Measurements from ENCODE around the gene MYO9B. TPM values are rescaled to one million over a fixed set of nuclear protein-coding genes. Genes with fewer than 3 reads are reported as not detected.

Gene MYO9B
- total RNA-seq, 1 experiment from 2014 or later, result 68.3 TPM

GRCh38 chr19:17249887-17250548 is 174.4 kb downstream of the MYO9B start:
- Histone ChIP-seq H3K9me3 (ENCODE audit: low read length) (no peaks in the 10 kb centered on the region), H3K4me2 (ENCODE audit: low read length) (no peak overlapping the region), H4K20me1 (ENCODE audit: low read length) (no peaks in the 10 kb centered on the region), H3K79me2 (ENCODE audit: low read length) (peaks cover 2% of the 10 kb centered on the region), H3K4me3 (ENCODE audit: low read length) (no peak overlapping the region), H3K27ac (ENCODE audit: low read length) (0 out of 2 replicates have a peak overlapping the region, but pooled peaks have one; percentile 23), H3K4me1 (ENCODE audit: insufficient read depth, low read length) (peaks cover 27% of the 10 kb centered on the region), H3K9ac (ENCODE audit: low read length) (no peak overlapping the region), H3K36me3 (ENCODE audit: low read depth, low read length) (no peaks in the 10 kb centered on the region), H2AFZ (ENCODE audit: low read length) (no peak overlapping the region), H3K27me3 (ENCODE audit: low read length) (no peaks in the 10 kb centered on the region), H3F3A (ENCODE audit: low read length, unreplicated experiment) (no peaks in the 10 kb centered on the region), H3K9me2 (replicated peaks; ENCODE audit: low read length) (no peaks in the 10 kb centered on the region)
- DNase-seq (no peak), ATAC-seq (no peak)
- CTCF ChIA-PET, result interaction anchor here (1.0 kb wide), 1 partner anchor 10 kb away, joined by 4 read pairs; no protein-coding TSS in a partner anchor
- TF ChIP-seq EZH2phosphoT487 (IDR thresholded peaks at IDR 0.05; ENCODE audit: borderline replicate concordance, low read length) (no peak), EZH2 (IDR thresholded peaks at IDR 0.05; ENCODE audit: low read length, unreplicated experiment) (no peak)
- TF ChIP-seq, protein P1, sequence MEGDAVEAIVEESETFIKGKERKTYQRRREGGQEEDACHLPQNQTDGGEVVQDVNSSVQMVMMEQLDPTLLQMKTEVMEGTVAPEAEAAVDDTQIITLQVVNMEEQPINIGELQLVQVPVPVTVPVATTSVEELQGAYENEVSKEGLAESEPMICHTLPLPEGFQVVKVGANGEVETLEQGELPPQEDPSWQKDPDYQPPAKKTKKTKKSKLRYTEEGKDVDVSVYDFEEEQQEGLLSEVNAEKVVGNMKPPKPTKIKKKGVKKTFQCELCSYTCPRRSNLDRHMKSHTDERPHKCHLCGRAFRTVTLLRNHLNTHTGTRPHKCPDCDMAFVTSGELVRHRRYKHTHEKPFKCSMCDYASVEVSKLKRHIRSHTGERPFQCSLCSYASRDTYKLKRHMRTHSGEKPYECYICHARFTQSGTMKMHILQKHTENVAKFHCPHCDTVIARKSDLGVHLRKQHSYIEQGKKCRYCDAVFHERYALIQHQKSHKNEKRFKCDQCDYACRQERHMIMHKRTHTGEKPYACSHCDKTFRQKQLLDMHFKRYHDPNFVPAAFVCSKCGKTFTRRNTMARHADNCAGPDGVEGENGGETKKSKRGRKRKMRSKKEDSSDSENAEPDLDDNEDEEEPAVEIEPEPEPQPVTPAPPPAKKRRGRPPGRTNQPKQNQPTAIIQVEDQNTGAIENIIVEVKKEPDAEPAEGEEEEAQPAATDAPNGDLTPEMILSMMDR (conservative IDR thresholded peaks at IDR 0.05; ENCODE audit: low read depth, low read length), result no peak
- intact Hi-C loops (cut with micrococcal nuclease), result no loop called here
- POLR2A ChIA-PET (ENCODE audit: unreplicated experiment), result no interaction called here
- BruUV-seq (replicated peaks), result no TSS peak

DNA sequence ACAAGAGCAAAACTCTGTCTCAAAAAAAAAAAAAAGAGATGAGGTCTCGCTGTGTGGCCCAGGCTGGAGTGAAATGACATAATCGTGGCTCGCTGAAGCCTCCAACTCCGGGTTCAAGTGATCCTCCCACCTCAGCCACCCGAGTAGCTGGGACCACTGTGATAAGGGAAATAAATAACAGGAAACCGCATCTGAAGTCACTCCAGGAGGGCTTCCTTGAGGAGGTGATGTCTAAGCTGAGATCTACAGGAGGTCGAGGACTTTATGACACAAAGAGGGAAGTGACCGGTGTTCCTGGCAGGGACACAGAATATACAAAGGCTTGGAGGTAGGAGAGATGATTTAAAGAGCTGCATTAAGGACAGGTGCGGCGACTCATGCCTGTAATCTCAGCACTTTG is 179.1 kb downstream of the MYO9B start:
- TF ChIP-seq, protein P1 (conservative IDR thresholded peaks at IDR 0.05; ENCODE audit: low read depth, low read length), result no peak
- no peak for TF ChIP-seq EZH2 (IDR thresholded peaks at IDR 0.05; ENCODE audit: low read length, unreplicated experiment)
- no peak for TF ChIP-seq EZH2phosphoT487 (IDR thresholded peaks at IDR 0.05; ENCODE audit: borderline replicate concordance, low read length)
- ATAC-seq, result no peak
- H3K79me2 ChIP-seq (ENCODE audit: low read length), result no peaks in the 10 kb centered on the region
- CTCF ChIA-PET, result interaction anchor here (1.2 kb wide), 1 partner anchor 8 kb away, joined by 5 read pairs; no protein-coding TSS in a partner anchor
- H3K36me3 ChIP-seq (ENCODE audit: low read depth, low read length), result no peaks in the 10 kb centered on the region
- H3K27me3 ChIP-seq (ENCODE audit: low read length), result no peaks in the 10 kb centered on the region
- POLR2A ChIA-PET (ENCODE audit: unreplicated experiment), result interaction anchor here (0.6 kb wide), 1 partner anchor 635 kb away, joined by 3 read pairs; no protein-coding TSS in a partner anchor
- H3K4me2 ChIP-seq (ENCODE audit: low read length), result no peak overlapping the region
- H3K9me3 ChIP-seq (ENCODE audit: low read length), result 0 out of 2 replicates have a peak, but pooled peaks cover 3% of the 10 kb centered on the region
- BruUV-seq (replicated peaks), result no TSS peak
- H3K9me2 ChIP-seq (replicated peaks; ENCODE audit: low read length), result no peaks in the 10 kb centered on the region
- H4K20me1 ChIP-seq (ENCODE audit: low read length), result no peaks in the 10 kb centered on the region
- DNase-seq, result no peak
- H3K9ac ChIP-seq (ENCODE audit: low read length), result no peak overlapping the region
- no peak overlapping the region for H2AFZ ChIP-seq (ENCODE audit: low read length)
- no peak overlapping the region for H3K27ac ChIP-seq (ENCODE audit: low read length)
- intact Hi-C loops (cut with micrococcal nuclease), result no loop called here
- H3K4me1 ChIP-seq (ENCODE audit: insufficient read depth, low read length), result 0 out of 2 replicates have a peak, but pooled peaks cover 2% of the 10 kb centered on the region
- no peaks in the 10 kb centered on the region for H3F3A ChIP-seq (ENCODE audit: low read length, unreplicated experiment)
- H3K4me3 ChIP-seq (ENCODE audit: low read length), result no peak overlapping the region

DNA sequence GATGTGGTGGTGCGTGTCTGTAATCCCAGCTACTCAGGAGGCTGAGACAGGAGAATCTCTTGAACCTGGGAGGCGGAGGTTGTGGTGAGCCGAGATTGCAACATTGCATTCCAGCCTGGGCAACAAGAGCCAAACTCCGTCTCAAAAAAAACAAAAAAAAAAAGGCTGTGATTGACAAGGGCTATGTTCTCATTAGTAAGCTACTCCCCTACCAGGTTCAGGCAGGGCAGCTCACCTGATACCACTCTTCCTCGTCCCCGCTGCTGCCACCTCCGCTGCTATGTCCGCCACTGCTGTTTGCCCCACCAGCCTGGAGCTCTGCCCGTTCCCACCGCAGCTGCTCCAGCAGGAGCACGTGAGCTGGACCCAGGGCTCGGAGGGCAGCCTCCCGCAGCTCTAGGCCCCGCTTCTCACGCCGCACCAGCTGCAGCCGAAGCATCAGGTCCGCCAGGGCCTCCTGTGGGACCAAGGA is 179.6 kb downstream of the MYO9B start:
- Histone ChIP-seq H3K4me3 (ENCODE audit: low read length) (no peak overlapping the region), H3K27me3 (ENCODE audit: low read length) (no peaks in the 10 kb centered on the region), H3K9ac (ENCODE audit: low read length) (no peak overlapping the region), H3F3A (ENCODE audit: low read length, unreplicated experiment) (no peaks in the 10 kb centered on the region), H3K36me3 (ENCODE audit: low read depth, low read length) (no peaks in the 10 kb centered on the region), H3K4me1 (ENCODE audit: insufficient read depth, low read length) (no peaks in the 10 kb centered on the region), H3K9me2 (replicated peaks; ENCODE audit: low read length) (no peaks in the 10 kb centered on the region), H4K20me1 (ENCODE audit: low read length) (no peaks in the 10 kb centered on the region), H3K27ac (ENCODE audit: low read length) (no peak overlapping the region), H2AFZ (ENCODE audit: low read length) (no peak overlapping the region), H3K79me2 (ENCODE audit: low read length) (no peaks in the 10 kb centered on the region), H3K4me2 (ENCODE audit: low read length) (no peak overlapping the region), H3K9me3 (ENCODE audit: low read length) (0 out of 2 replicates have a peak, but pooled peaks cover 5% of the 10 kb centered on the region)
- TF ChIP-seq EZH2 (IDR thresholded peaks at IDR 0.05; ENCODE audit: low read length, unreplicated experiment) (no peak), EZH2phosphoT487 (IDR thresholded peaks at IDR 0.05; ENCODE audit: borderline replicate concordance, low read length) (no peak)
- TF ChIP-seq, protein P1 (conservative IDR thresholded peaks at IDR 0.05; ENCODE audit: low read depth, low read length), result no peak
- DNase-seq (peak; percentile 34), ATAC-seq (no peak)
- intact Hi-C loops (cut with micrococcal nuclease), result no loop called here
- no TSS peak for BruUV-seq (replicated peaks)
- CTCF ChIA-PET, result interaction anchor here (1.2 kb wide), 1 partner anchor 8 kb away, joined by 5 read pairs; no protein-coding TSS in a partner anchor
- POLR2A ChIA-PET (ENCODE audit: unreplicated experiment), result interaction anchor here (0.6 kb wide), 1 partner anchor 634 kb away, joined by 3 read pairs; no protein-coding TSS in a partner anchor
